OCI-LY7 (cell line): ENCODE results near the gene ZNF576. TPM values are rescaled to one million over a fixed set of nuclear protein-coding genes. Genes with fewer than 3 reads are reported as not detected.

Experiments
- BruUV-seq: library from RNA; stranded (reverse); fragments of 400-500 nt; replicated peaks from 2 replicates; lab custom pipeline; 2021; lab: Mats Ljungman, UMichigan
- CTCF ChIA-PET: fragments of 300-600 bp; sonication (Branson Sonifier 250); formaldehyde crosslinking; loops from one replicate; lab custom pipeline; 2022; ENCODE audit warnings: antibody characterized with exemption; ENCODE audit not compliant: unreplicated experiment; lab: Charles Lee
- POLR2A ChIA-PET: fragments of 300-600 bp; sonication (Branson Sonifier 250); formaldehyde crosslinking; loops from one replicate; lab custom pipeline; 2022; ENCODE audit warnings: antibody characterized with exemption; lab: Charles Lee
- DNase-seq: peaks from one replicate; pipeline ENCODE4 v3.0.0-alpha.2; 2015; ENCODE audit warnings: low spot score
- H2AFZ ChIP-seq: fragments of 200-600 bp; sonication (generic), shearing (Covaris generic); 2 replicates; pipeline ENCODE4 v1.6.1; 2014; ENCODE audit warnings: mild to moderate bottlenecking, antibody characterized with exemption, low read length, moderate library complexity
- H3K27ac ChIP-seq: fragments of 200-600 bp; sonication (generic); 2 replicates; pipeline ENCODE4 v1.5.1; 2014; ENCODE audit warnings: mixed run types, low read depth, mild to moderate bottlenecking, moderate library complexity, low read length, inconsistent platforms; ENCODE audit not compliant: poor library complexity, severe bottlenecking
- H3K36me3 ChIP-seq: fragments of 200-600 bp; sonication (generic); 2 replicates; pipeline ENCODE4 v1.6.1; 2014; ENCODE audit warnings: mild to moderate bottlenecking, antibody characterized with exemption, low read length, moderate library complexity, mixed read lengths; ENCODE audit not compliant: insufficient read depth
- H3K4me1 ChIP-seq: fragments of 200-600 bp; sonication (generic); 2 replicates; pipeline ENCODE4 v1.5.1; 2014; ENCODE audit warnings: mild to moderate bottlenecking, low read length; ENCODE audit not compliant: insufficient read depth, poor library complexity, severe bottlenecking
- H3K4me2 ChIP-seq: fragments of 200-600 bp; sonication (generic); 2 replicates; pipeline ENCODE4 v1.6.1; 2014; ENCODE audit warnings: mild to moderate bottlenecking, low read length
- H3K4me3 ChIP-seq: fragments of 200-600 bp; sonication (generic); 2 replicates; pipeline ENCODE4 v1.5.1; 2014; ENCODE audit warnings: mild to moderate bottlenecking, low read depth, low read length; ENCODE audit not compliant: poor library complexity, severe bottlenecking
- H3K79me2 ChIP-seq: fragments of 200-600 bp; sonication (generic); 2 replicates; pipeline ENCODE4 v1.6.1; 2016; ENCODE audit warnings: low read depth, mild to moderate bottlenecking, low read length, moderate library complexity, mixed read lengths; ENCODE audit not compliant: insufficient read depth
- H3K9me2 ChIP-seq: fragments of 200-600 bp; sonication (generic); 2 replicates; pipeline ENCODE4 v1.6.1; 2016; ENCODE audit warnings: mild to moderate bottlenecking, low read length, mixed read lengths; ENCODE audit not compliant: insufficient read depth
- H3K9me3 ChIP-seq: fragments of 200-600 bp; sonication (generic); 2 replicates; pipeline ENCODE4 v1.6.1; 2014; ENCODE audit warnings: mild to moderate bottlenecking, mixed run types, low read length, mixed read lengths
- H4K20me1 ChIP-seq: fragments of 200-600 bp; sonication (generic); 2 replicates; pipeline ENCODE4 v1.6.1; 2014; ENCODE audit warnings: mild to moderate bottlenecking, antibody characterized with exemption, low read length, moderate library complexity, mixed read lengths; ENCODE audit not compliant: insufficient read depth
- EZH2phosphoT487 ChIP-seq: fragments of 200-600 bp; sonication (generic); IDR thresholded peaks from 2 replicates; pipeline ENCODE4 v1.6.1; 2018; ENCODE audit warnings: low read depth, borderline replicate concordance, mild to moderate bottlenecking, mixed run types, antibody characterized with exemption, low read length, moderate library complexity, mixed read lengths
- intact Hi-C: fragments of 100-400 bp; cut with micrococcal nuclease; formaldehyde crosslinking; loops from one replicate; pipeline ENCODE4 v1.10.0; 2022; ENCODE audit not compliant: unreplicated experiment
- total RNA-seq, 2 experiments: library from RNA; depleted of rRNA in 1 of 2; stranded (reverse); fragments of >200 nt in 1 of 2; shearing (Covaris generic) in 1 of 2; gene quantifications; 2 replicates each; pipeline ENCODE4 v1.2.3, GENCODE V29; 2014 to 2022
- TF ChIP-seq, protein P1 (sequence below): fragments of 200-600 bp; sonication (generic); conservative IDR thresholded peaks from 2 replicates; pipeline ENCODE4 v1.5.1; 2014; ENCODE audit warnings: mild to moderate bottlenecking, antibody characterized with exemption, low read length, moderate library complexity, mixed read lengths

Gene ZNF576
- total RNA-seq, 2 experiments from 2014 or later = 17.8 to 20.2 TPM

DNA sequence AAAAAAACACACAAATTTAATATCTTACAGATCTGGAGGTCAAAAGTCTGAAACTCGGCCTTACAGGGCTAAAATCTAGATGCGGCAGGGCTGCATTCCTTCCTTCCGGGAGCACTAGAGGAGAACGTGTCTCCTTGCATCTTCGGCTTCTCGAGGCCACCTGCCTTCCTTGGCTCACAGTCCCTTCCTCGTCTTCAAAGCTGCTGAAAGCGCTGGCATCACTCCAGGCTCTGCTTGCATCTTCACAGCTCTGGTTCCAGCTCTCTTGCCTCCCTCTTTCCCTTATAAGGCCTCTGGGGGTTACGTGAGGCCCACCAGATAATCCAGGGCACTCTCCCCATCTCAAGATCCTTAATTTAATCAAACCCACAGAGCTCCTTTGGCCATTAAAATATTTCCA lies 31.6 kb upstream of the ZNF576 start:
- no peaks in the 10 kb centered on the region for H3K9me3 ChIP-seq
- H3K27ac ChIP-seq = no peak overlapping the region
- H3K4me1 ChIP-seq = peaks cover 8% of the 10 kb centered on the region
- intact Hi-C loops = no loop called here
- POLR2A ChIA-PET = interaction anchor here (0.7 kb wide), 1 partner anchor 30 kb away, joined by 3 read pairs; no protein-coding TSS in a partner anchor
- no peaks in the 10 kb centered on the region for H4K20me1 ChIP-seq
- no peak for DNase-seq
- no peaks in the 10 kb centered on the region for H3K79me2 ChIP-seq
- H3K9me2 ChIP-seq = no peaks in the 10 kb centered on the region
- H2AFZ ChIP-seq = no peak overlapping the region
- H3K36me3 ChIP-seq = peaks cover 37% of the 10 kb centered on the region
- no peak for TF ChIP-seq EZH2phosphoT487
- TF ChIP-seq, protein P1, sequence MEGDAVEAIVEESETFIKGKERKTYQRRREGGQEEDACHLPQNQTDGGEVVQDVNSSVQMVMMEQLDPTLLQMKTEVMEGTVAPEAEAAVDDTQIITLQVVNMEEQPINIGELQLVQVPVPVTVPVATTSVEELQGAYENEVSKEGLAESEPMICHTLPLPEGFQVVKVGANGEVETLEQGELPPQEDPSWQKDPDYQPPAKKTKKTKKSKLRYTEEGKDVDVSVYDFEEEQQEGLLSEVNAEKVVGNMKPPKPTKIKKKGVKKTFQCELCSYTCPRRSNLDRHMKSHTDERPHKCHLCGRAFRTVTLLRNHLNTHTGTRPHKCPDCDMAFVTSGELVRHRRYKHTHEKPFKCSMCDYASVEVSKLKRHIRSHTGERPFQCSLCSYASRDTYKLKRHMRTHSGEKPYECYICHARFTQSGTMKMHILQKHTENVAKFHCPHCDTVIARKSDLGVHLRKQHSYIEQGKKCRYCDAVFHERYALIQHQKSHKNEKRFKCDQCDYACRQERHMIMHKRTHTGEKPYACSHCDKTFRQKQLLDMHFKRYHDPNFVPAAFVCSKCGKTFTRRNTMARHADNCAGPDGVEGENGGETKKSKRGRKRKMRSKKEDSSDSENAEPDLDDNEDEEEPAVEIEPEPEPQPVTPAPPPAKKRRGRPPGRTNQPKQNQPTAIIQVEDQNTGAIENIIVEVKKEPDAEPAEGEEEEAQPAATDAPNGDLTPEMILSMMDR = no peak
- CTCF ChIA-PET = interaction anchor here (0.6 kb wide), 1 partner anchor 10 kb away, joined by 3 read pairs; no protein-coding TSS in a partner anchor
- no TSS peak for BruUV-seq
- no peak overlapping the region for H3K4me2 ChIP-seq
- no peak overlapping the region for H3K4me3 ChIP-seq

DNA sequence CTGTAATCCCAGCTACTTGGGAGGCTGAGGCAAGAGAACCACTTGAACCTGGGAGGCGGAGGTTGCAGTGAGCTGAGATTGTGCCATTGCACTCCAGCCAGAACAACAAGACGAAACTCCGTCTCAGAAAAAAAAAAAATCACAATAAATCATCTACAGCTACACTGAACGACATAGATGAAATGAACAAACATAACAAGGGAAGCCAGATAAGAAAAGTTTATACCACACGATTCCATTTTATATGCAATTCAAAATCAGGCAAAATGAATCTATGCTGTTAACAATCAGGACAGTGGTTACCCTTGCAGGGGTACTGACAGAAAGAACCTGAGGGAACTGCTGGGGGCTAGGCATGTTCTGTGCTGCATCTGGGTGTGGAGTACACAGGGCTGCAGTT lies 26.7 kb upstream of the ZNF576 start:
- CTCF ChIA-PET = no interaction called here
- H3K27ac ChIP-seq = no peak overlapping the region
- POLR2A ChIA-PET = no interaction called here
- H3K9me3 ChIP-seq = no peaks in the 10 kb centered on the region
- no peak overlapping the region for H3K4me2 ChIP-seq
- no TSS peak for BruUV-seq
- TF ChIP-seq EZH2phosphoT487 = no peak
- TF ChIP-seq, protein P1 = no peak
- H2AFZ ChIP-seq = no peak overlapping the region
- H4K20me1 ChIP-seq = no peaks in the 10 kb centered on the region
- peaks cover 5% of the 10 kb centered on the region; the same call in 1 of the 2 replicates for H3K79me2 ChIP-seq
- peaks cover 4% of the 10 kb centered on the region for H3K4me1 ChIP-seq
- no peak overlapping the region for H3K4me3 ChIP-seq
- peaks cover 10% of the 10 kb centered on the region for H3K36me3 ChIP-seq
- H3K9me2 ChIP-seq = no peaks in the 10 kb centered on the region
- intact Hi-C loops = no loop called here
- DNase-seq = no peak

DNA sequence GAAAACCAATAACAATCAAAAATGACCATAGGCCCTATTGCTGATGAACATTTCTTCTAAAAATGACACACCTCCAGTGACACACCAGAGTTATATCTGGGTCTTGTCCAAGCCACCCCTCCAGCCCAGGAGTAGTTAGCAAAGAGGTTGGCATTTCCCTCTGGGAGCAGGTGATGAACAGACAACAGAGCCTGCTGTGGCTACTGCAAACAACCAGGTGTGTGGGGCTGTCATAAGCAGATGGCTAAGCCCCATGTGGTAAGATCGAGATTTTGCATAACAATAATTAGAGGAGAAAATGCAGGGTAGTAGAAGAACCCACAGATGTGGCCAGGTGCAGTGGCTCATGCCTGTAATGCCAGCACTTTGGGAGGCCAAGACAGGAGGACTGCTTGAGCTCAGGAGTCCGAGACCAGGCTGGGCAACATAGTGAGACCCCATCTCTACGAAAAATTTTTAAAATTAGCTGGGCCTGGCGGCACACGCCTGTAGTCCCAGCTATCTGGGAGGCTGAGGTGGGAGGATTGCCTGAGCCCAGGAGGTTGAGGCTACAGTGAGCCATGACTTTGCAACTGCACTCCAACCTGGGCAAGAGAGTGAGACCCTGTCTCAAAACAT lies 26.1 kb upstream of the ZNF576 start:
- POLR2A ChIA-PET = no interaction called here
- no peaks in the 10 kb centered on the region for H3K9me3 ChIP-seq
- TF ChIP-seq EZH2phosphoT487 = no peak
- TF ChIP-seq, protein P1 = 0 out of 2 replicates have a peak, but pooled peaks have one; percentile 13
- intact Hi-C loops = no loop called here
- DNase-seq = peak; percentile 18
- H3K4me2 ChIP-seq = no peak overlapping the region
- peaks cover 11% of the 10 kb centered on the region; the same call in 1 of the 2 replicates for H3K79me2 ChIP-seq
- no peak overlapping the region for H3K4me3 ChIP-seq
- no TSS peak for BruUV-seq
- peaks cover 10% of the 10 kb centered on the region for H3K36me3 ChIP-seq
- H2AFZ ChIP-seq = no peak overlapping the region
- no peak overlapping the region for H3K27ac ChIP-seq
- CTCF ChIA-PET = no interaction called here
- peaks cover 5% of the 10 kb centered on the region for H3K4me1 ChIP-seq
- H3K9me2 ChIP-seq = no peaks in the 10 kb centered on the region
- H4K20me1 ChIP-seq = no peaks in the 10 kb centered on the region
